GM13977 (cell line): ENCODE data around the gene POMC.

Experiments
- DNase-seq: peaks from one replicate; pipeline ENCODE4 v3.0.0; 2012; ENCODE audit warnings: low spot score
- CTCF ChIP-seq: IDR thresholded peaks from 2 replicates; pipeline ENCODE4 v1.5.1; 2012; ENCODE audit warnings: mild to moderate bottlenecking, control low read depth; ENCODE audit not compliant: insufficient read depth; ENCODE audit errors: extremely low read depth, missing control alignments
- in situ Hi-C: fragments of 300-500 bp; cut with MboI; formaldehyde crosslinking; loops from one replicate; pipeline ENCODE4 v1.12.0; 2022; ENCODE audit warnings: low sequenced_read_pairs, low pct_unique_long_range_greater_than_20kb, mixed read lengths, inconsistent platforms; ENCODE audit not compliant: unreplicated experiment

The POMC gene

GRCh38 chr2:25178976-25179375 lies 10.6 kb upstream of the POMC start:
- in situ Hi-C loops: no loop called here
- DNase-seq: no peak
- no peak for TF ChIP-seq CTCF

DNA sequence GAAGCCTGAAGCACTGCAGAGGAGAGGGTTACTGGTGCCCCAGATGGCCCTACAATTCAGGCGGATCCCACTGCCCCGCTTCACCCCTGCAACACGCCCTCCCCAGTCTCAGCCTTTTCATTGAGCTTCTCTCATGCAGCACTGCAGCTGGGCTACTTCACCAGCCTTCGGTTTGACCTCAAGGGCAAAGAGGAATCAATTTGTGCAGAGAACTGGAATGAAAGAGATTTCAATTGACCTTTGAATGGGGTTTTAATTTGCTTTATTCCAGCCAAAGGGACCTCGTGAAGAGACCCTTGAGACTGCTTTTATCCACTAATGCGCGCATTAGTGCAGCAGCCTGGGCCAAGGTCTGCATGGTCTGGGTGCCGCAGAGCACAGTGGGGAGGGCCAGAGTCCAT lies 8.8 kb upstream of the POMC start:
- DNase-seq: no peak
- TF ChIP-seq CTCF: no peak
- in situ Hi-C loops: no loop called here

GRCh38 chr2:25176541-25177181 lies 8.3 kb upstream of the POMC start:
- in situ Hi-C loops: no loop called here
- TF ChIP-seq CTCF: no peak

GRCh38 chr2:25176138-25176537 lies 7.8 kb upstream of the POMC start:
- in situ Hi-C loops: no loop called here
- DNase-seq: no peak
- TF ChIP-seq CTCF: no peak

More at GRCh38 chr2:25176541-25177181, 8.3 kb upstream of the POMC start:
- DNase-seq: no peak

DNA sequence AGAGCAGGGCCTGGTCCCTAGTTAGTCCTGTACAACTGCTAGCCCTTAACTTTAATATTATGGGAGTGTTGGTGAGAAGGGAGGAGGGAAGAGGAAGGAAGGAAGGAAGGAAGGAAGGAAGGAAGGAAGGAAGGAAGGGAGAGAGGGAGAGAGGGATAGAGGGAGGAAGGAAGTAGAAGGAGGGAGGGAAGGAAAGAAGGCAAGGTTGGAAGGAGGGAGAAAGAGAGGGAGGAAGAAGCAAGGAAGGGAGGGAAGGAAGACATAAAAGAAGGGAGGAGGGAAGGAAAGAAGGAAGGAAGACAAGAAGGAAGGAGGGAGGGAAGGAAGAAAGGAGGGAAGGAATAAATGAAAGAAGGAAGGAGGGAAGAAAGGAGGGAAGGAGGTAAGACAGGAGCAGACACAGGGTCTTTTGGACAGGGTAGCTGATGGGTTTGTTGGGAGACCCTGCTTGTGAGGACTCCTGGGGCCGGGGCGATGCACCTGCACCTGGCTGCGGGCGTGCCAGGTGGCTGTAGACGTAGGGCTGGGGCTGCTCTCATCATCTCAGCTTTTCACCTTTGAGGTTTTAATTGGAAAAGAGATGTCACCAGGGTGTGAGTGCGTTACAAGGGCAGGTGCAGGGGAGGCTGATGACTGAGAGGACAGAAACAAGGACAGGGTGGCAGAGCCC lies 5.9 kb upstream of the POMC start:
- TF ChIP-seq CTCF: no peak
- no peak for DNase-seq
- in situ Hi-C loops: no loop called here

DNA sequence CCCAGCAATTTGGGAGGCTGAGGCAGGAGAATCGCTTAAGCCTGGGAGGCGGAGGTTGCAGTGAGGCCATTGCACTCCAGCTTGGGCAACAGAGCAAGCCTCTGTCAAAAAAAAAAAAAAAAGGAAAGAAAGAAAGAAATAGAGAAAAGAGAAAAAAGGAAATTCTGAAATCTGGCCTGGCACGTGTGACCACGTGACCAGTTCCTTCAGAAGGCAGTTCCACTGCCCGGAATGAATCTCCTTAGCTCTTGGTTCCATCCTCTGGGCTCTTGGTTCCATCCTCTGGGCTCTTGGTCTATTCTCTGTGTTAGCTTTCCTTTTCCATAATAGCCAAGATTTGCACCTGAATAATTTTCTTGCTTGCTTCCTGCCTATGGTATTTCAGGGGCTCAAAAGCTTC lies 5.3 kb upstream of the POMC start:
- TF ChIP-seq CTCF: no peak
- no peak for DNase-seq
- in situ Hi-C loops: no loop called here
